ENCODE data around the gene DNAJB6. TPM values are rescaled to one million over a fixed set of nuclear protein-coding genes. Genes with fewer than 3 reads are reported as not detected.

Gene DNAJB6
- total RNA-seq, 4 donors from 2014 or later, result 82.5 to 149 (median 94.7) TPM

- TF ChIP-seq CTCF (IDR thresholded peaks at IDR 0.05), result no peak
- DNase-seq (ENCODE audit: low spot score), result no peak
- ATAC-seq (ENCODE audit: low FRiP score), result no peak
Observed at GRCh38 chr7:157434701-157435100, 97.9 kb downstream of the DNAJB6 start.

GRCh38 chr7:157436076-157436475, 99.3 kb downstream of the DNAJB6 start:
- DNase-seq (ENCODE audit: low spot score), result no peak
- no peak for ATAC-seq (ENCODE audit: low FRiP score)
- no peak for TF ChIP-seq CTCF (IDR thresholded peaks at IDR 0.05)

GRCh38 chr7:157436763-157437480, 100.1 kb downstream of the DNAJB6 start:
- TF ChIP-seq CTCF (IDR thresholded peaks at IDR 0.05), result no peak
- DNase-seq (ENCODE audit: low spot score), result no peak
- ATAC-seq (ENCODE audit: low FRiP score), result no peak

- TF ChIP-seq CTCF (IDR thresholded peaks at IDR 0.05), result no peak
- ATAC-seq (ENCODE audit: low FRiP score), result no peak
- DNase-seq (ENCODE audit: low spot score), result no peak
Observed at GRCh38 chr7:157437519-157438061, 100.8 kb downstream of the DNAJB6 start.

GRCh38 chr7:157438121-157439025, 101.6 kb downstream of the DNAJB6 start:
- ATAC-seq (ENCODE audit: low FRiP score), result no peak
- no peak for DNase-seq (ENCODE audit: low spot score)
- no peak for TF ChIP-seq CTCF (IDR thresholded peaks at IDR 0.05)

GRCh38 chr7:157439149-157439548, 102.3 kb downstream of the DNAJB6 start:
- no peak for TF ChIP-seq CTCF (IDR thresholded peaks at IDR 0.05)
- DNase-seq (ENCODE audit: low spot score) (no peak), ATAC-seq (ENCODE audit: low FRiP score) (no peak)
